Measurements from ENCODE around the gene LMNTD1.

LMNTD1 gene

GRCh38 chr12:25581067-25581466 lies 28.0 kb upstream of the LMNTD1 start:
- no peak for TF ChIP-seq CTCF (IDR thresholded peaks at IDR 0.05; ENCODE audit: low read depth, low read length)

GRCh38 chr12:25578411-25579143 lies 25.5 kb upstream of the LMNTD1 start:
- no peak overlapping the region for H3K27ac ChIP-seq
- DNase-seq = no peak

More at GRCh38 chr12:25581067-25581466, 28.0 kb upstream of the LMNTD1 start:
- Histone ChIP-seq H3K27me3 (ENCODE audit: insufficient read depth, low read depth, severe bottlenecking) (no peaks in the 10 kb centered on the region), H3K27ac (no peak overlapping the region), H3K9me3 (ENCODE audit: severe bottlenecking) (no peaks in the 10 kb centered on the region), H3K4me3 (ENCODE audit: low read depth, low read length) (no peak overlapping the region), H3K36me3 (no peaks in the 10 kb centered on the region)
- no peak for DNase-seq

GRCh38 chr12:25574761-25575160 lies 21.7 kb upstream of the LMNTD1 start:
- H3K27ac ChIP-seq = no peak overlapping the region
- H3K9me3 ChIP-seq (ENCODE audit: severe bottlenecking) = no peaks in the 10 kb centered on the region
- no peak for TF ChIP-seq CTCF (IDR thresholded peaks at IDR 0.05; ENCODE audit: low read depth, low read length)
- DNase-seq = no peak
- no peak overlapping the region for H3K4me3 ChIP-seq (ENCODE audit: low read depth, low read length)
- H3K36me3 ChIP-seq = no peaks in the 10 kb centered on the region
- H3K27me3 ChIP-seq (ENCODE audit: insufficient read depth, low read depth, severe bottlenecking) = peaks cover 6% of the 10 kb centered on the region

More at GRCh38 chr12:25578411-25579143, 25.5 kb upstream of the LMNTD1 start:
- Histone ChIP-seq H3K9me3 (ENCODE audit: severe bottlenecking) (no peaks in the 10 kb centered on the region), H3K4me3 (ENCODE audit: low read depth, low read length) (no peak overlapping the region), H3K27me3 (ENCODE audit: insufficient read depth, low read depth, severe bottlenecking) (peaks cover 4% of the 10 kb centered on the region), H3K36me3 (no peaks in the 10 kb centered on the region)
- no peak for TF ChIP-seq CTCF (IDR thresholded peaks at IDR 0.05; ENCODE audit: low read depth, low read length)

GRCh38 chr12:25573346-25573745 lies 20.3 kb upstream of the LMNTD1 start:
- no peaks in the 10 kb centered on the region for H3K9me3 ChIP-seq (ENCODE audit: severe bottlenecking)
- H3K36me3 ChIP-seq = no peaks in the 10 kb centered on the region
- H3K4me3 ChIP-seq (ENCODE audit: low read depth, low read length) = no peak overlapping the region
- no peak for DNase-seq
- H3K27ac ChIP-seq = no peak overlapping the region
- H3K27me3 ChIP-seq (ENCODE audit: insufficient read depth, low read depth, severe bottlenecking) = peaks cover 6% of the 10 kb centered on the region
- TF ChIP-seq CTCF (IDR thresholded peaks at IDR 0.05; ENCODE audit: low read depth, low read length) = no peak

GRCh38 chr12:25570418-25570817 lies 17.3 kb upstream of the LMNTD1 start:
- Histone ChIP-seq H3K4me3 (ENCODE audit: low read depth, low read length) (no peak overlapping the region), H3K9me3 (ENCODE audit: severe bottlenecking) (no peaks in the 10 kb centered on the region), H3K27me3 (ENCODE audit: insufficient read depth, low read depth, severe bottlenecking) (peaks cover 6% of the 10 kb centered on the region), H3K36me3 (no peaks in the 10 kb centered on the region), H3K27ac (no peak overlapping the region)
- DNase-seq = no peak
- no peak for TF ChIP-seq CTCF (IDR thresholded peaks at IDR 0.05; ENCODE audit: low read depth, low read length)

Measured in WERI-Rb-1 (cell line).